Esophagus squamous epithelium (tissue), 4 donors: Measurements from ENCODE around the gene PRODH.
"Not testable (repeated sequence)": the region's sequence is repeated elsewhere in the genome, so short reads cannot be mapped to it uniquely, and the experiment has no call there.

Experiments used
- CTCF ChIP-seq, 6 experiments: fragments of 450-650 bp in 4 of 6; fragments of 200-600 bp in 2 of 6; sonication (generic) in 2 of 6; IDR thresholded peaks; one replicate each; pipeline ENCODE4 v1.5.1; 2016 to 2019; ENCODE audit warnings: antibody characterized with exemption in 6 of 6, mild to moderate bottlenecking in 4 of 6, moderate library complexity in 4 of 6
- POLR2A ChIP-seq, 4 donors: fragments of 450-650 bp; IDR thresholded peaks; one replicate each; pipeline ENCODE4 v1.6.1; 2017; ENCODE audit warnings: antibody characterized with exemption in 4 of 4, mild to moderate bottlenecking in 4 of 4, moderate library complexity in 3 of 4

- not testable (repeated sequence) for TF ChIP-seq CTCF, POLR2A (IDR thresholded peaks at IDR 0.05)
Observed at GRCh38 chr22:18911535-18911934, 24.6 kb downstream of the PRODH start.
